ENCODE measurements around the gene LRRC37B. TPM values are rescaled to one million over a fixed set of nuclear protein-coding genes. Genes with fewer than 3 reads are reported as not detected.
"Not testable (repeated sequence)": the region's sequence is repeated elsewhere in the genome, so short reads cannot be mapped to it uniquely, and the experiment has no call there.

LRRC37B gene
- total RNA-seq, 2 donors from 2014 or later = 9.3 to 9.7 TPM

- H3K9ac ChIP-seq (ENCODE audit: low read depth in 2 of 2, low read length in 2 of 2); H3K4me3 ChIP-seq; intact Hi-C loops (cut with DNase I): not testable (repeated sequence)
These were observed 59.9 kb downstream of the LRRC37B start for GRCh38 chr17:32066863-32067642.

GRCh38 chr17:32069067-32069466, 61.9 kb downstream of the LRRC37B start:
- H3K27ac ChIP-seq; H3K9ac ChIP-seq (ENCODE audit: low read depth in 2 of 2, low read length in 2 of 2); H3K9me3 ChIP-seq; H3K4me1 ChIP-seq; DNase-seq; intact Hi-C loops (cut with DNase I); H3K36me3 ChIP-seq; H3K27me3 ChIP-seq; H3K4me3 ChIP-seq: not testable (repeated sequence)

More at GRCh38 chr17:32066863-32067642, 59.9 kb downstream of the LRRC37B start:
- not testable (repeated sequence) for H3K36me3 ChIP-seq, H3K27ac ChIP-seq, H3K27me3 ChIP-seq, H3K4me1 ChIP-seq, H3K9me3 ChIP-seq
- peak; percentile 52 for TF ChIP-seq CTCF (IDR thresholded peaks at IDR 0.05)
- DNase-seq = peak; percentile 50

- H3K4me3 ChIP-seq; H3K27ac ChIP-seq; DNase-seq; H3K36me3 ChIP-seq; H3K4me1 ChIP-seq; H3K9ac ChIP-seq (ENCODE audit: low read depth in 2 of 2, low read length in 2 of 2); H3K9me3 ChIP-seq; H3K27me3 ChIP-seq; intact Hi-C loops (cut with DNase I): not testable (repeated sequence)
These were observed 64.8 kb downstream of the LRRC37B start for GRCh38 chr17:32071961-32072360.

- not testable (repeated sequence) for H3K27ac ChIP-seq, H3K27me3 ChIP-seq, H3K9me3 ChIP-seq
These were observed 65.9 kb downstream of the LRRC37B start for GRCh38 chr17:32073131-32073530.

GRCh38 chr17:32079753-32080152, 72.6 kb downstream of the LRRC37B start:
- H3K4me3 ChIP-seq; H3K27me3 ChIP-seq; H3K27ac ChIP-seq; H3K9ac ChIP-seq (ENCODE audit: low read depth in 2 of 2, low read length in 2 of 2); intact Hi-C loops (cut with DNase I); H3K4me1 ChIP-seq; H3K9me3 ChIP-seq; H3K36me3 ChIP-seq: not testable (repeated sequence)
- DNase-seq = peak; percentile 32

More at GRCh38 chr17:32073131-32073530, 65.9 kb downstream of the LRRC37B start:
- H3K4me3 ChIP-seq; H3K4me1 ChIP-seq; DNase-seq; H3K36me3 ChIP-seq; intact Hi-C loops (cut with DNase I); H3K9ac ChIP-seq (ENCODE audit: low read depth in 2 of 2, low read length in 2 of 2): not testable (repeated sequence)

GRCh38 chr17:32083550-32083979, 76.4 kb downstream of the LRRC37B start:
- H3K4me1 ChIP-seq; H3K27me3 ChIP-seq; intact Hi-C loops (cut with DNase I); H3K9me3 ChIP-seq; DNase-seq; H3K36me3 ChIP-seq; H3K9ac ChIP-seq (ENCODE audit: low read depth in 2 of 2, low read length in 2 of 2); H3K27ac ChIP-seq: not testable (repeated sequence)
- peak overlapping the region; percentile 25 for H3K4me3 ChIP-seq

- intact Hi-C loops (cut with DNase I); H3K9ac ChIP-seq (ENCODE audit: low read depth in 2 of 2, low read length in 2 of 2); H3K27ac ChIP-seq; DNase-seq; H3K27me3 ChIP-seq; H3K9me3 ChIP-seq; H3K4me1 ChIP-seq; H3K36me3 ChIP-seq: not testable (repeated sequence)
- peak overlapping the region; percentile 25 for H3K4me3 ChIP-seq
These were observed 77.1 kb downstream of the LRRC37B start for GRCh38 chr17:32084003-32084941.

GRCh38 chr17:32084942-32085829, 78.0 kb downstream of the LRRC37B start:
- H3K27ac ChIP-seq; H3K4me1 ChIP-seq; H3K27me3 ChIP-seq; H3K4me3 ChIP-seq; H3K9me3 ChIP-seq; H3K9ac ChIP-seq (ENCODE audit: low read depth in 2 of 2, low read length in 2 of 2); H3K36me3 ChIP-seq; DNase-seq; intact Hi-C loops (cut with DNase I): not testable (repeated sequence)

- not testable (repeated sequence) for H3K9ac ChIP-seq (ENCODE audit: low read depth in 2 of 2, low read length in 2 of 2); DNase-seq
These were observed 79.7 kb downstream of the LRRC37B start for GRCh38 chr17:32086833-32087232.

GRCh38 chr17:32092062-32092461, 84.9 kb downstream of the LRRC37B start:
- H3K4me1 ChIP-seq; H3K9me3 ChIP-seq; H3K36me3 ChIP-seq; H3K27ac ChIP-seq; DNase-seq; H3K4me3 ChIP-seq; intact Hi-C loops (cut with DNase I); H3K27me3 ChIP-seq; H3K9ac ChIP-seq (ENCODE audit: low read depth in 2 of 2, low read length in 2 of 2): not testable (repeated sequence)

More at GRCh38 chr17:32086833-32087232, 79.7 kb downstream of the LRRC37B start:
- H3K9me3 ChIP-seq; H3K27me3 ChIP-seq; H3K4me1 ChIP-seq; H3K4me3 ChIP-seq; H3K36me3 ChIP-seq; intact Hi-C loops (cut with DNase I); H3K27ac ChIP-seq: not testable (repeated sequence)
